Measurements from ENCODE around the gene NBAS.
"Not testable (repeated sequence)": the region's sequence is repeated elsewhere in the genome, so short reads cannot be mapped to it uniquely, and the experiment has no call there.

NBAS gene

GRCh38 chr2:15251753-15252152 is 309.4 kb downstream of the NBAS start:
- DNase-seq = peak; percentile 7

DNA sequence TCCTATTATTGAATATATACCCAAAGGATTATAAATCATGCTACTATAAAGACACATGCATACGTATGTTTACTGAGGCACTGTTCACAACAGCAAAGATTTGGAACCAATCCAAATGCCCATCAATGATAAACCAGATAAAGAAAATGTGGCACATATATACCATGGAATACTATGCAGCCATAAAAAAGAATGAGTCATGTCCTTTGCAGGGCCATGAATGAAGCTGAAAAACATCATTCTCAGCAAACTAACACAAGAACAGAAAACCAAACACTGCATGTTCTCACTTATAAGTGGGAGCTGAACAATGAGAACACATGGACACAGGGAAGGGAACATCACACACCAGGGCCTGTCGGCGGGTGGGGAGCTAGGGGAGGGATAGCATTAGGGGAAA is 310.2 kb downstream of the NBAS start:
- not testable (repeated sequence) for DNase-seq

DNA sequence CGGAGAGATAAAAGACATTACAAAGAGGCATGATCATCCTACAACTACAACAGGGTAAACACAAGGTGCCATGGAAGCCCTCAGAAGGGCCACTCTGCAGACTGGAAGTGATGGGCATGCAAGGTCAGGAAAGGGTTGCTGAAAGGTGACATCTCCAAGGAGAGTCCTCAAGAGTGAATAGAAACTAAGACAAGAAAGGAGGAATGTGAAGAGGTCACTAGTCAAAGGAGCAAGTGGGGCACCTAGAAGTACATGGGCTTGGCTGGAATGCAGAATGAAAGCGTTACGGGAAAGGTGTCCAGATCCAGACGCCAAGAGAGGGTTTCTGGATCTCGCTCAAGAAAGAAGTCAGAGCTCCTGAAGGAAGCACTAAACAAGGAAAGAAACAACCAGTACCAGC is 314.3 kb downstream of the NBAS start:
- no peak for DNase-seq

- DNase-seq = peak; percentile 46
These were observed 317.4 kb downstream of the NBAS start for GRCh38 chr2:15243762-15244161.

DNA sequence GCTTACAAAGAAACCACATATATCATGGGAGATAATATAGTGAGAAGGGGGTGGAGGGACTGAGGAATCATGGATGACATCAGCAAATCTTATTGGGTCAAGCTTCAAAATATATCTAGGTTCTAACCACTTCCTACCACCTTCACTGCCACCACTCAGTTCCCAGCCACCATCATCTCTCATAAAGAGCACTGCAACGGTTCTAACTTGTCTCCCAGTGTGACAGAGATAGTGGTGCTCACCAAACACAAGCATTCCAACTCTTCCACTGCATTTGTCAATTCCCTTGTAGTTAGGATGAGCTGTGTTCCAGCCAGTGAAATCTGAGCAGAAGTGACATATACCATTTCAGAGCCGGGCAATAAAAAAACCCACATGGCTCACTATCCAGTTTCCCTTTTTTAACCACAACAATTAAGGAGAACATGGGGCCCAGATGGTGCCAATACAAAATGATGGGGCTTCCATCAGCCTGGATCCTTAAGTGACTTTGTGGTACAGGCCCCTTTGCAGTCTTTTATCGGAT is 318.1 kb downstream of the NBAS start:
- peak; percentile 15 for DNase-seq

- no peak for DNase-seq
These were observed 319.2 kb downstream of the NBAS start for GRCh38 chr2:15241929-15242328.

DNA sequence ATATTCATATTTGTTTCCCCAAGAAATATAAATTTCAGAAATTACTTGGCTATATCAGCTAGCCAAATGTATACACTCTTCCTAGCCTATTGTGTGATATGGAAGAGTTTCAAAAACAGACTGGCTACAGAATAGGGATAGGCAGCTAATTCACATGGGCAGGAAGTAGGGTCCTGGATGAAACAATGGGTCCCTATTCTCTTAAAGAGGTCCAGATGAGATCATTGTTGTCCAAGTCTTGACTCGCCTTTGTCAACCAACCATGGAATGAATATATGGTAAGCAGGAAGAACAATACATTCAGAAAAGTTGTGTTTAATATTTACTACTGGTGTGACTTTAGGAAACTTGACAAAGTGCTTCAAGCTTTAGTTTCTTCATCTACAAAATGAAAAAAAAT is 319.9 kb downstream of the NBAS start:
- DNase-seq = no peak

DNA sequence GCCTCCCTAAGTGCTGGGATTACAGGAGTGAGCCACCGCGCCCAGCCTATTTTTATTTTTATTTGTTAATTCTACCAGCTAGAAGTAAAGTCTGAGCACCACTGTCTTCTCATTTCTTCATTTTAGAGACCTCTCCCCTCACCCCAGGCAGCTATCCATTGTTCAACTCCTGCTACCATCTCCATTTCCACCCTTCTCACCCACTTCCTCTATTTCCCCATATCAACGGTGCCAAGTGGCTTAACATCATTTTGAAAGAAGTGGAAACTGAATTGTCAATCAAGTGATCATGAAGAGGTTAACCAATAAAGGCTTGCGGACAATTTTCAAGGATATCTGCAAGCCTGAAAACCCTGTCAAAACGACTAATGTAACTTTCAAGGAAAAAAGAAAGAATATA is 323.1 kb downstream of the NBAS start:
- no peak for DNase-seq

- no peak for DNase-seq
These were observed 330.4 kb downstream of the NBAS start for GRCh38 chr2:15230599-15231192.

GRCh38 chr2:15226661-15227060 is 334.5 kb downstream of the NBAS start:
- no peak for DNase-seq

DNA sequence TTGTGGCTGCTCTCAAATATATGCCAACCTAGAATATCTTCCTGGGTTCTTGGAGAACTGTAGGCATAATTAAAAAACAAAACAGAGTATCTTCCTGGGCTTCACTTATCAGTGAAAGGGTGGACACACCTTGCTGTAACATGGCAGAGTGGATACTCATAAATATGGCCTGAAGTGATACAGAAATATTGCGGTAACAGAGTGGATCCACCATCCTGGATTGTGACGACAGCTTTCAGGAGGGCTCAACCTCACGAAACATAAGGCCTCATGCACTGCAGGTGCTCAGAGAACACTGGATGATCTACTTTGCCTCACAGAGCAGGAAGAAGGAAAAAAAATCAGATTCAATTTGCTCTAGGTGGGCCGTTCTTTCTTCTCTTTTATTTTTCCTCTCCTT is 336.0 kb downstream of the NBAS start:
- no peak for DNase-seq

GRCh38 chr2:15224641-15225040 is 336.5 kb downstream of the NBAS start:
- no peak for DNase-seq

DNA sequence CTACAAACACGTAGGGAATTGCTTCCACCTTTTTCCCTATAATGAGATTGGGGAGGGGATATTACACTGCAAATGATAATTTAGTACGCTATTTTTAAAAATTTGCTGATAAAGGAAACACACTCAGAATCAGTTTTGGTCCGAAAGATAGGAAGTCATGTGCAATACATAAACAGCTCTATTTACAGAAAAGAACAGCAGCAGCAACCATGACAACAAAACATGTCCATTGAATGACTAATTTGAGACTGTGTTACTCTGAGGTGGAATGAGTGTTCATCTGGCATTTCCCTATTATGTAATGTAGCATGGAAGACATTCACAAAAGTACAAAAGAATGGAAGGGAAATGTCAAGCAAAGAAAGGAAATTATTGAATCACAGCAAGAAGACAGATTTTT is 337.2 kb downstream of the NBAS start:
- peak; percentile 76 for DNase-seq

- DNase-seq = peak; percentile 10
These were observed 338.3 kb downstream of the NBAS start for GRCh38 chr2:15222856-15223255.

DNA sequence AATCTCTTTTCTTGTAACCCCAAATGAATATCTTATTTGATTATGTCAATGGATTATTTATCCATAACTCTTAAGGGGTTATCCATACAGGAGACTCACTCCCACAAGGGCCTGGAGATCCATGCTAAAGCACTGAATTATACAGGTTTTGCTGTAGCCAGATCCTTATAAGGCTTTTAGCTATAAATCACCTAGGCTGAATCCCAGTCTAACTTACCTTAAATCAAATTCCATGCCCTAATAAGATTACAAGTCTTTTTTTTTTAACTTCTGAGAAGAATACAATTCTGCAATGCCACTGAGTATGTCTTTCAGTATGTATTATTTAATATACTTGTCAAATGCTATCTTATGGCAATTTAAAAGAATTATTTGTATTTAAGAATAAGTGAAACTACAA is 340.5 kb downstream of the NBAS start:
- no peak for DNase-seq

- no peak for DNase-seq
These were observed 342.6 kb downstream of the NBAS start for GRCh38 chr2:15218423-15219086.

DNA sequence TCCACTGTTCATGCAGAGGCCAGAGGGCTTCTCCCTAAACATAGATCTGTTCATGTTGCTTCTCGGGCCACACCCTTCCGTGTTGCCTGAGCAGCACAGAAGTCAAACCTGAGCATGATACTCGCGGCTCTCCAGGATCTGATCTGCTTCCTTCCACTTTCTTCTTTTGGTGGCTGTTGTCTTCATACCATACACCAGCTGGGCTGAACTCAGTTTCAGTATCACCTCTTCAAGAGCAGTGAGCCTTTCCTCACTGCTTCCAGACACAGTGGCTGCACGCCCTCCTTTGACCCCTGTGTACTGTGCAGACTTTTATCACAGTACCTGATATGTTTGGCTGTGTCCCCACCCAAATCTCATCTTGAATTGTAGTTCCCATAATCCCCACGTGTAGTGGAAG is 348.9 kb downstream of the NBAS start:
- no peak for DNase-seq

- DNase-seq = not testable (repeated sequence)
These were observed 350.6 kb downstream of the NBAS start for GRCh38 chr2:15210542-15210941.

GRCh38 chr2:15206419-15206818 is 354.7 kb downstream of the NBAS start:
- DNase-seq = no peak

DNA sequence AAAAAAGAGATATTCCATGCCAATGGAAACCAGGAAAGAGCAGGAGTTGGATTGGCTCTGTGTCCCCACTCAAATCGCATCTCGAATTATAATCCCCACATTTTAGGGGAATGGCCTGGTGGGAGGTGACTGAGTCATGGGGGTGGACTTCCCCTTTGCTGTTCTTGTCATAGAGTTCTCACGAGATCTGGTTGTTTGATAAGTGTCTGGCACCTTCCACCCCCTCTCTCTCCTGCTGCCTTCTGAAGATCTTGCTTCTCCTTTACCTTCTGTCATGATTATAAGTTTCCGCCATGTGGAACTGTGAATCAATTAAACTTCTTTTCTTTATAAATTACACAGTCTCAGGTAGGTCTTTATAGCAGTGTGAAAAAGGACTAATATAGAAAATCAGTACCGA is 355.6 kb downstream of the NBAS start:
- DNase-seq = no peak

GRCh38 chr2:15201009-15201408 is 360.1 kb downstream of the NBAS start:
- DNase-seq = no peak

- no peak for DNase-seq
These were observed 360.6 kb downstream of the NBAS start for GRCh38 chr2:15200581-15200980.

- DNase-seq = no peak
These were observed 363.1 kb downstream of the NBAS start for GRCh38 chr2:15198051-15198450.

- DNase-seq = no peak
These were observed 365.3 kb downstream of the NBAS start for GRCh38 chr2:15195813-15196212.

- DNase-seq = no peak
These were observed 369.3 kb downstream of the NBAS start for GRCh38 chr2:15191789-15192188.

Data from fibroblast of skin of right biceps (primary cell).